HepG2 (cell line): ENCODE measurements around the gene CAD. TPM values are rescaled to one million over a fixed set of nuclear protein-coding genes. Genes with fewer than 3 reads are reported as not detected.
A peak's percentile ranks its signal among the peaks of the same experiment; 100 is the strongest.

Source experiments
- DNMT3B ChIP-seq: conservative IDR thresholded peaks from 2 replicates; pipeline ENCODE4 v1.6.1; 2016; ENCODE audit warnings: missing biosample characterization, control low read depth
- DRAP1 ChIP-seq: IDR thresholded peaks from 2 replicates; pipeline ENCODE4 v1.6.1; 2016; ENCODE audit warnings: missing genetic modification reagents, missing compliant biosample characterization
- EEA1 ChIP-seq: sonication (generic); formaldehyde crosslinking; IDR thresholded peaks from 2 replicates; pipeline ENCODE4 v1.5.1; 2020; ENCODE audit warnings: mild to moderate bottlenecking, missing genetic modification reagents, borderline replicate concordance
- HNF1A ChIP-seq, 2 experiments: sonication (generic) in 1 of 2; formaldehyde crosslinking in 1 of 2; IDR thresholded peaks; 2 replicates each; pipeline versions ENCODE4 v1.4.0 to v1.6.1; 2016 to 2020; ENCODE audit warnings: borderline replicate concordance in 1 of 2, low read depth in 1 of 2, mild to moderate bottlenecking in 1 of 2, missing genetic modification reagents in 1 of 2
- HNF4G ChIP-seq, 2 experiments: sonication (generic) in 1 of 2; formaldehyde crosslinking in 1 of 2; IDR thresholded peaks; 2 replicates each; pipeline versions ENCODE4 v1.4.0 to v1.6.1; 2011 to 2020; ENCODE audit warnings: borderline replicate concordance in 2 of 2, low read depth in 2 of 2, mild to moderate bottlenecking in 2 of 2, low read length in 1 of 2, missing genetic modification reagents in 1 of 2, moderate library complexity in 1 of 2
- IRX3 ChIP-seq: sonication (generic); formaldehyde crosslinking; IDR thresholded peaks from 2 replicates; pipeline ENCODE4 v1.8.1; 2023; ENCODE audit warnings: mild to moderate bottlenecking, low read depth, missing genetic modification reagents, borderline replicate concordance
- KLF11 ChIP-seq: IDR thresholded peaks from 2 replicates; pipeline ENCODE4 v1.6.1; 2016; ENCODE audit warnings: missing compliant biosample characterization
- KLF6 ChIP-seq: IDR thresholded peaks from 2 replicates; pipeline ENCODE4 v1.8.0; 2016; ENCODE audit warnings: missing biosample characterization, missing genetic modification reagents
- NR2F1 ChIP-seq, 2 experiments: fragments of 450-650 bp in 1 of 2; formaldehyde crosslinking in 1 of 2; IDR thresholded peaks; 2 replicates each; pipeline versions ENCODE4 v1.5.0 to v1.6.1; 2016 to 2020; ENCODE audit warnings: mild to moderate bottlenecking in 1 of 2, missing compliant biosample characterization in 1 of 2, missing genetic modification reagents in 1 of 2, moderate library complexity in 1 of 2
- NR2F2 ChIP-seq: IDR thresholded peaks from 2 replicates; pipeline ENCODE4 v1.6.1; 2012; ENCODE audit warnings: low read depth, inconsistent platforms, borderline replicate concordance
- RARA ChIP-seq: IDR thresholded peaks from 2 replicates; pipeline ENCODE4 v1.6.1; 2016; ENCODE audit warnings: missing genetic modification reagents, missing compliant biosample characterization
- RBFOX2 ChIP-seq: fragments of 200-400 bp; formaldehyde crosslinking; IDR thresholded peaks from 2 replicates; pipeline ENCODE4 v1.6.1; 2017; ENCODE audit warnings: low read depth, mild to moderate bottlenecking, low read length
- SAP130 ChIP-seq: IDR thresholded peaks from 2 replicates; pipeline ENCODE4 v1.6.1; 2016; ENCODE audit warnings: low read depth
- ZFP36L2 ChIP-seq: sonication (generic); formaldehyde crosslinking; IDR thresholded peaks from 2 replicates; pipeline ENCODE4 v1.4.0; 2020; ENCODE audit warnings: missing genetic modification reagents
- ZKSCAN8 ChIP-seq: IDR thresholded peaks from 2 replicates; pipeline ENCODE4 v1.6.1; 2016; ENCODE audit warnings: borderline replicate concordance, missing genetic modification reagents, missing compliant biosample characterization
- ZNF121 ChIP-seq: sonication (generic); formaldehyde crosslinking; IDR thresholded peaks from 2 replicates; pipeline ENCODE4 v1.5.0; 2020; ENCODE audit warnings: mild to moderate bottlenecking, missing genetic modification reagents
- ZNF234 ChIP-seq: sonication (generic); formaldehyde crosslinking; conservative IDR thresholded peaks from 2 replicates; pipeline ENCODE4 v1.5.1; 2020; ENCODE audit warnings: mild to moderate bottlenecking, missing genetic modification reagents
- ZNF33B ChIP-seq: sonication (generic); formaldehyde crosslinking; IDR thresholded peaks from 2 replicates; pipeline ENCODE4 v1.5.1; 2020; ENCODE audit warnings: mild to moderate bottlenecking, missing genetic modification reagents
- ZNF546 ChIP-seq: sonication (generic); formaldehyde crosslinking; conservative IDR thresholded peaks from 2 replicates; pipeline ENCODE4 v1.8.1; 2023; ENCODE audit warnings: mild to moderate bottlenecking, missing genetic modification reagents
- polyA plus RNA-seq, 8 experiments: library from polyadenylated mRNA; depleted of rRNA in 3 of 8; stranded (reverse) in 7 of 8; unstranded in 1 of 8; fragments of >200 nt; fragmentation: Illumina TruSeq in 4 of 8; extraction: Trizol in 4 of 8; gene quantifications; 2 replicates each; pipeline versions ENCODE4 v1.2.1 to v1.2.3, GENCODE V29; 2011 to 2016; ENCODE audit warnings: low read depth in 4 of 8, missing spikeins in 1 of 8, mixed read lengths in 1 of 8; ENCODE audit not compliant: insufficient read depth in 1 of 8
- total RNA-seq, 5 experiments: library from RNA; depleted of rRNA; stranded (reverse); fragments of >200 nt; fragmentation: Illumina TruSeq; extraction: Trizol; gene quantifications; 2 replicates each; pipeline ENCODE4 v1.2.3, GENCODE V29; 2016; ENCODE audit warnings: low read depth in 1 of 5
- TF ChIP-seq, protein P1 (sequence below): sonication (generic); formaldehyde crosslinking; IDR thresholded peaks from 2 replicates; pipeline ENCODE4 v1.8.1; 2023; ENCODE audit warnings: mild to moderate bottlenecking, missing genetic modification reagents
- TF ChIP-seq, protein P2 (sequence below): sonication (generic); formaldehyde crosslinking; IDR thresholded peaks from 2 replicates; pipeline ENCODE4 v1.4.0; 2020; ENCODE audit warnings: low read depth, mild to moderate bottlenecking, missing genetic modification reagents

Gene CAD
- total and polyA plus RNA-seq, 2 of the 13 experiments (the other 11 are each of a cell fraction or from before 2014, with no cell fraction given), result 21.7 to 37.0 TPM

DNA sequence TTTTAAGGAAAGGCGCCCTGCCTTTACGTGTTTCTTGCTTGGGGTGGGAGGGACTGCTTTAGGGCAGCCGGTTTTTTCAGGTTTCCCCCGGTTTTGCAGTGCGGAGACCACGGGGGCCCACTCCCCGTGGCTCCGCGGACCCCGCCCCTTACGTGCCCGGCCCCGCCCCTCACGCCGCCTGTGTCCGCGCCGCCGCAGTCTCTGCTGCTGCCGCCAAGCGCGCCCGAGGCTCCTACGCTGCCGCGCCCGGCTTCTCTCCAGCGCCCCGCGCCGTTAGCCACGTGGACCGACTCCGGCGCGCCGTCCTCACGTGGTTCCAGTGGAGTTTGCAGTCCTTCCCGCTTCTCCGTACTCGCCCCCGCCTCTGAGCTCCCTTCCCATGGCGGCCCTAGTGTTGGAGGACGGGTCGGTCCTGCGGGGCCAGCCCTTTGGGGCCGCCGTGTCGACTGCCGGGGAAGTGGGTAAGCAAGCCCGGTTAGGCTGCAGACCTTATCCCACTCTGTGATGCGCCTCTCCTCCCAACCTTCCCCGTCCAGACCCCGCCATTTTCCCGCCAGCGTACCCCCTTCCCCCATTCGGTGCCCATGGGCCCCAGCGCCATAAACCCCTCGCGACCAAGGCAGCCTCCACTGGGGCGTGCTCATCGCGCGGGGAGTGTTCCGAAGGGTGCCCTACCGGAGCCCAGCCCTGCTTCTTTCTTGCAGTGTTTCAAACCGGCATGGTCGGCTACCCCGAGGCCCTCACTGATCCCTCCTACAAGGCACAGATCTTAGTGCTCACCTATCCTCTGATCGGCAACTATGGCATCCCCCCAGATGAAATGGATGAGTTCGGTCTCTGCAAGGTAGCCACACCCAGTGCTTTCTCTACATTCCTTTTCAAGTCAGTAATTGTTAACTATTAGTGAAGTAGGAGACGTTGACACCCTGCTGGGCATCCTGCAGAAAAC is at the start of gene CAD (continued):
- TF ChIP-seq NR2F2 (no peak), KLF11 (CRISPR knock-in tag) (peak; percentile 89; the same call in 1 of the 2 replicates), ZNF121 (CRISPR knock-in tag) (no peak), ZKSCAN8 (no peak), SAP130 (CRISPR knock-in tag) (peak; percentile 84), KLF6 (CRISPR knock-in tag) (0 out of 2 replicates have a peak, but pooled peaks have one; percentile 58), ZNF546 (peak; percentile 97), NR2F1 (CRISPR knock-in tag; IDR thresholded peaks at IDR 0.05) (no peak), EEA1 (CRISPR knock-in tag) (peak; percentile 75; the same call in 1 of the 2 replicates), ZNF234 (CRISPR knock-in tag) (no peak), HNF4G (IDR thresholded peaks at IDR 0.05; ENCODE audit: borderline replicate concordance, low read depth, low read length) (no peak), HNF4G (CRISPR knock-in tag; IDR thresholded peaks at IDR 0.05; ENCODE audit: borderline replicate concordance, low read depth) (no peak), DNMT3B (no peak), ZFP36L2 (CRISPR knock-in tag) (0 out of 2 replicates have a peak, but pooled peaks have one; percentile 8), HNF1A (IDR thresholded peaks at IDR 0.05; ENCODE audit: low read depth) (no peak), HNF1A (CRISPR knock-in tag; IDR thresholded peaks at IDR 0.05; ENCODE audit: borderline replicate concordance) (no peak), DRAP1 (no peak), RBFOX2 (peak; percentile 91), RARA (0 out of 2 replicates have a peak, but pooled peaks have one; percentile 8), ZNF33B (CRISPR knock-in tag) (no peak), IRX3 (CRISPR knock-in tag) (peak; percentile 91; the same call in 1 of the 2 replicates)
- TF ChIP-seq, protein P1, sequence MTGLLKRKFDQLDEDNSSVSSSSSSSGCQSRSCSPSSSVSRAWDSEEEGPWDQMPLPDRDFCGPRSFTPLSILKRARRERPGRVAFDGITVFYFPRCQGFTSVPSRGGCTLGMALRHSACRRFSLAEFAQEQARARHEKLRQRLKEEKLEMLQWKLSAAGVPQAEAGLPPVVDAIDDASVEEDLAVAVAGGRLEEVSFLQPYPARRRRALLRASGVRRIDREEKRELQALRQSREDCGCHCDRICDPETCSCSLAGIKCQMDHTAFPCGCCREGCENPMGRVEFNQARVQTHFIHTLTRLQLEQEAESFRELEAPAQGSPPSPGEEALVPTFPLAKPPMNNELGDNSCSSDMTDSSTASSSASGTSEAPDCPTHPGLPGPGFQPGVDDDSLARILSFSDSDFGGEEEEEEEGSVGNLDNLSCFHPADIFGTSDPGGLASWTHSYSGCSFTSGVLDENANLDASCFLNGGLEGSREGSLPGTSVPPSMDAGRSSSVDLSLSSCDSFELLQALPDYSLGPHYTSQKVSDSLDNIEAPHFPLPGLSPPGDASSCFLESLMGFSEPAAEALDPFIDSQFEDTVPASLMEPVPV (CRISPR knock-in tag), result no peak; the same call in 1 of the 2 replicates
- TF ChIP-seq, protein P2, sequence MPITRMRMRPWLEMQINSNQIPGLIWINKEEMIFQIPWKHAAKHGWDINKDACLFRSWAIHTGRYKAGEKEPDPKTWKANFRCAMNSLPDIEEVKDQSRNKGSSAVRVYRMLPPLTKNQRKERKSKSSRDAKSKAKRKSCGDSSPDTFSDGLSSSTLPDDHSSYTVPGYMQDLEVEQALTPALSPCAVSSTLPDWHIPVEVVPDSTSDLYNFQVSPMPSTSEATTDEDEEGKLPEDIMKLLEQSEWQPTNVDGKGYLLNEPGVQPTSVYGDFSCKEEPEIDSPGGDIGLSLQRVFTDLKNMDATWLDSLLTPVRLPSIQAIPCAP (CRISPR knock-in tag), result no peak
